ENCODE measurements around the gene TMEM131L.

DNA sequence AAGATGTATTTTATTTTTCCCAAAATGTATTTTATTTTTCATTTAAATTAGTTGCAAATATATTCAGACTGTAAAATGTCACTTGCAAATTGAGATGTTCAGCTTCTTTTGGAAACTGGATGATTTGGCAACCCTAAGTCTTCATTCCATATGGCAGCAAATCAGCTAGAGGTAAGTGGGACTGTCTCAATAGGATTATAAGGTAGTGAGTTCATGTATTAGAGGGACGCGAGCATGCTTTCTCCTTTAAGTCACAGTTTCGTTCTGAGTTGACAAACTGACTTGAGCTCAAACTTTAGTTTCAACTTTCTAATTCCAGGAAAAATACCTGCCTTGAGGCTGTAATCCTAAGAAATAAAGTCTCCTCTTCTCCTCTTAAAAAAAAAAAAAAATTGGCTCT is 44.2 kb upstream of the TMEM131L start:
- TF ChIP-seq POLR2A (IDR thresholded peaks at IDR 0.05; ENCODE audit: borderline replicate concordance, extremely low read depth, insufficient read depth, insufficient read length) (no peak), RAD21 (IDR thresholded peaks at IDR 0.05; ENCODE audit: low read depth) (no peak), SP1 (IDR thresholded peaks at IDR 0.05; ENCODE audit: low read depth) (no peak), EZH2 (IDR thresholded peaks at IDR 0.05) (no peak), CEBPB (IDR thresholded peaks at IDR 0.05; ENCODE audit: low read depth) (no peak), JUND (IDR thresholded peaks at IDR 0.05) (no peak), ZFX (IDR thresholded peaks at IDR 0.05) (no peak), ZNF274 (IDR thresholded peaks at IDR 0.05; ENCODE audit: low read depth, low read length) (no peak), EZH2phosphoT487 (IDR thresholded peaks at IDR 0.05; ENCODE audit: borderline replicate concordance) (no peak)
- TF ChIP-seq, protein P1, sequence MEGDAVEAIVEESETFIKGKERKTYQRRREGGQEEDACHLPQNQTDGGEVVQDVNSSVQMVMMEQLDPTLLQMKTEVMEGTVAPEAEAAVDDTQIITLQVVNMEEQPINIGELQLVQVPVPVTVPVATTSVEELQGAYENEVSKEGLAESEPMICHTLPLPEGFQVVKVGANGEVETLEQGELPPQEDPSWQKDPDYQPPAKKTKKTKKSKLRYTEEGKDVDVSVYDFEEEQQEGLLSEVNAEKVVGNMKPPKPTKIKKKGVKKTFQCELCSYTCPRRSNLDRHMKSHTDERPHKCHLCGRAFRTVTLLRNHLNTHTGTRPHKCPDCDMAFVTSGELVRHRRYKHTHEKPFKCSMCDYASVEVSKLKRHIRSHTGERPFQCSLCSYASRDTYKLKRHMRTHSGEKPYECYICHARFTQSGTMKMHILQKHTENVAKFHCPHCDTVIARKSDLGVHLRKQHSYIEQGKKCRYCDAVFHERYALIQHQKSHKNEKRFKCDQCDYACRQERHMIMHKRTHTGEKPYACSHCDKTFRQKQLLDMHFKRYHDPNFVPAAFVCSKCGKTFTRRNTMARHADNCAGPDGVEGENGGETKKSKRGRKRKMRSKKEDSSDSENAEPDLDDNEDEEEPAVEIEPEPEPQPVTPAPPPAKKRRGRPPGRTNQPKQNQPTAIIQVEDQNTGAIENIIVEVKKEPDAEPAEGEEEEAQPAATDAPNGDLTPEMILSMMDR (IDR thresholded peaks at IDR 0.05 in 2 of 3, conservative IDR thresholded peaks at IDR 0.05 in 1 of 3; ENCODE audit: borderline replicate concordance in 1 of 3, insufficient read depth in 1 of 3, low read depth in 2 of 3, low read length in 2 of 3): no peak
- TF ChIP-seq, protein P2, sequence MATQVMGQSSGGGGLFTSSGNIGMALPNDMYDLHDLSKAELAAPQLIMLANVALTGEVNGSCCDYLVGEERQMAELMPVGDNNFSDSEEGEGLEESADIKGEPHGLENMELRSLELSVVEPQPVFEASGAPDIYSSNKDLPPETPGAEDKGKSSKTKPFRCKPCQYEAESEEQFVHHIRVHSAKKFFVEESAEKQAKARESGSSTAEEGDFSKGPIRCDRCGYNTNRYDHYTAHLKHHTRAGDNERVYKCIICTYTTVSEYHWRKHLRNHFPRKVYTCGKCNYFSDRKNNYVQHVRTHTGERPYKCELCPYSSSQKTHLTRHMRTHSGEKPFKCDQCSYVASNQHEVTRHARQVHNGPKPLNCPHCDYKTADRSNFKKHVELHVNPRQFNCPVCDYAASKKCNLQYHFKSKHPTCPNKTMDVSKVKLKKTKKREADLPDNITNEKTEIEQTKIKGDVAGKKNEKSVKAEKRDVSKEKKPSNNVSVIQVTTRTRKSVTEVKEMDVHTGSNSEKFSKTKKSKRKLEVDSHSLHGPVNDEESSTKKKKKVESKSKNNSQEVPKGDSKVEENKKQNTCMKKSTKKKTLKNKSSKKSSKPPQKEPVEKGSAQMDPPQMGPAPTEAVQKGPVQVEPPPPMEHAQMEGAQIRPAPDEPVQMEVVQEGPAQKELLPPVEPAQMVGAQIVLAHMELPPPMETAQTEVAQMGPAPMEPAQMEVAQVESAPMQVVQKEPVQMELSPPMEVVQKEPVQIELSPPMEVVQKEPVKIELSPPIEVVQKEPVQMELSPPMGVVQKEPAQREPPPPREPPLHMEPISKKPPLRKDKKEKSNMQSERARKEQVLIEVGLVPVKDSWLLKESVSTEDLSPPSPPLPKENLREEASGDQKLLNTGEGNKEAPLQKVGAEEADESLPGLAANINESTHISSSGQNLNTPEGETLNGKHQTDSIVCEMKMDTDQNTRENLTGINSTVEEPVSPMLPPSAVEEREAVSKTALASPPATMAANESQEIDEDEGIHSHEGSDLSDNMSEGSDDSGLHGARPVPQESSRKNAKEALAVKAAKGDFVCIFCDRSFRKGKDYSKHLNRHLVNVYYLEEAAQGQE (IDR thresholded peaks at IDR 0.05; ENCODE audit: low read depth): no peak
- TF ChIP-seq, protein P3, sequence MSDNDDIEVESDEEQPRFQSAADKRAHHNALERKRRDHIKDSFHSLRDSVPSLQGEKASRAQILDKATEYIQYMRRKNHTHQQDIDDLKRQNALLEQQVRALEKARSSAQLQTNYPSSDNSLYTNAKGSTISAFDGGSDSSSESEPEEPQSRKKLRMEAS (IDR thresholded peaks at IDR 0.05): no peak
